Neutrophil (primary cell): ENCODE measurements around the gene B3GALT6.

ENCODE experiments used
- H3K27ac ChIP-seq: fragments of 200-600 bp; sonication (generic); 2 replicates; pipeline ENCODE4 v1.5.1; 2016; ENCODE audit warnings: mild to moderate bottlenecking, moderate library complexity
- H3K27me3 ChIP-seq: fragments of 200-600 bp; sonication (generic); 2 replicates; pipeline ENCODE4 v1.6.0; 2016; ENCODE audit warnings: mild to moderate bottlenecking
- H3K36me3 ChIP-seq: fragments of 200-600 bp; sonication (generic); 2 replicates; pipeline ENCODE4 v1.5.1; 2017
- H3K4me1 ChIP-seq, 2 experiments: fragments of 200-600 bp in 1 of 2; sonication (generic) in 1 of 2; 1 replicate in 1 of 2; 2 replicates in 1 of 2; pipeline versions ENCODE4 v1.5.1 to v1.6.1; 2013 to 2016; ENCODE audit warnings: low read depth in 1 of 2, low read length in 1 of 2, mild to moderate bottlenecking in 1 of 2, moderate library complexity in 1 of 2; ENCODE audit not compliant: control insufficient read depth in 1 of 2, insufficient read depth in 1 of 2
- H3K4me3 ChIP-seq, 2 experiments: fragments of 200-600 bp in 1 of 2; sonication (generic) in 1 of 2; 1 replicate in 1 of 2; 2 replicates in 1 of 2; pipeline ENCODE4 v1.5.1; 2013 to 2016; ENCODE audit warnings: low read depth in 1 of 2, low read length in 1 of 2, mild to moderate bottlenecking in 1 of 2, moderate library complexity in 1 of 2
- H3K9me3 ChIP-seq: fragments of 200-600 bp; sonication (generic); 2 replicates; pipeline ENCODE4 v1.5.1; 2016
- CTCF ChIP-seq: fragments of 200-600 bp; sonication (generic); IDR thresholded peaks from 2 replicates; pipeline ENCODE4 v1.5.1; 2016; ENCODE audit warnings: antibody characterized with exemption

Gene B3GALT6

GRCh38 chr1:1274299-1274930 is 42.4 kb downstream of the B3GALT6 start:
- H3K27ac ChIP-seq: peak overlapping the region; percentile 84
- TF ChIP-seq CTCF: no peak
- H3K9me3 ChIP-seq: no peaks in the 10 kb centered on the region
- peaks cover 29% of the 10 kb centered on the region in 2 experiments for H3K4me1 ChIP-seq
- no peaks in the 10 kb centered on the region for H3K27me3 ChIP-seq
- H3K4me3 ChIP-seq: peak overlapping the region; percentile 86 to 94
- H3K36me3 ChIP-seq: peaks cover 17% of the 10 kb centered on the region

GRCh38 chr1:1274931-1275431 is 42.9 kb downstream of the B3GALT6 start:
- Histone ChIP-seq H3K27me3 (no peaks in the 10 kb centered on the region), H3K4me1 (peaks cover 29% of the 10 kb centered on the region in 2 experiments), H3K4me3 (peak overlapping the region in 1 of 2 experiments; percentile 94), H3K36me3 (peaks cover 11% of the 10 kb centered on the region), H3K9me3 (no peaks in the 10 kb centered on the region), H3K27ac (no peak overlapping the region)
- TF ChIP-seq CTCF: no peak

DNA sequence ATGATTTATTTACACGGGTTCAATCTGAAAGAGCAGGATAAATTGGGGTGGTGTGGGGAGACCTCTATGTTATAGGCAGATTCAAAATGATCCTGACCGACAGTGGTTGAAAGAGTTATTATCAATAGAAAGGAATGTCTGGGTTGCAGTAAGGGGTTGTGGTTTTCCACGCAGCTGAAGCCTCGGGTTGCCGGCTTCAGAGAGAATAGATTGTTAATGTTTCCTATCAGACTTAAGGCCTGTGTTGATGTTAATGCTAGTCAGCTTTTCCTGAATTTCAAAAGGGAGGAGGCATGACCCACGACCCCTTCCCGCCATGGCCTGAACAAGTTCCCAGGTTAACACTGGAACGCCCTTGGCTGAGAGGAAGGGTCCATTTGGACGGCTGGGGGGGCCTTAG is 43.8 kb downstream of the B3GALT6 start:
- no peaks in the 10 kb centered on the region for H3K9me3 ChIP-seq
- H3K27ac ChIP-seq: no peak overlapping the region
- H3K4me1 ChIP-seq: peaks cover 25 to 28% of the 10 kb centered on the region in 2 experiments
- H3K4me3 ChIP-seq: no peak overlapping the region
- no peaks in the 10 kb centered on the region for H3K27me3 ChIP-seq
- peaks cover 7% of the 10 kb centered on the region for H3K36me3 ChIP-seq
- TF ChIP-seq CTCF: no peak

DNA sequence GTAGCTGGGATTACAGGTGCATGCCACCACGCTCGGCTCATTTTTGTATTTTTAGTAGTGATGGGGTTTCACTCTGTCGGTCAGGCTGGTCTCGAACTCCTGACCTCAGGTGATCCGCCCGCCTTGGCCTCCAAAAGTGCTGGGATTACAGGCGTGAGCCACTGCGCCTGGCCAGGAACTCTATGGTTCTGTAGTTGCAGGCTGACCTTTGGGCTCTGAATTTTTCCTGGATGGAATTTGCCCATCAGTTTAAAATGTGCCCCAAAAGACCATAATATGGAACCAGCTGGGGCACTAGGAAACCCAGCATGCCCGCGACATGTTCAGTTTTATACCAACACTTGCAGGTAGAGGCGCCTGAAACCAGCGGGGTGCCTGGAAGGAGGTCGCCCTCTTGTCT is 46.6 kb downstream of the B3GALT6 start:
- Histone ChIP-seq H3K4me3 (no peak overlapping the region), H3K9me3 (no peaks in the 10 kb centered on the region), H3K27me3 (no peaks in the 10 kb centered on the region), H3K36me3 (no peaks in the 10 kb centered on the region), H3K27ac (no peak overlapping the region), H3K4me1 (peaks cover 6 to 7% of the 10 kb centered on the region in 2 experiments)
- TF ChIP-seq CTCF: no peak

- H3K27me3 ChIP-seq: no peaks in the 10 kb centered on the region
- H3K27ac ChIP-seq: no peak overlapping the region
- no peaks in the 10 kb centered on the region for H3K36me3 ChIP-seq
- H3K9me3 ChIP-seq: no peaks in the 10 kb centered on the region
- TF ChIP-seq CTCF: no peak
- peaks cover 6 to 7% of the 10 kb centered on the region in 2 experiments for H3K4me1 ChIP-seq
- H3K4me3 ChIP-seq: no peak overlapping the region
Measured at GRCh38 chr1:1279028-1279427, 47.0 kb downstream of the B3GALT6 start.
